HG02852 (cell line): ENCODE measurements around the gene PARD3.
A peak's percentile ranks its signal among the peaks of the same experiment; 100 is the strongest.
"Not testable (repeated sequence)": the region's sequence is repeated elsewhere in the genome, so short reads cannot be mapped to it uniquely, and the experiment has no call there.

Source experiments
- ATAC-seq: cut with Tn5 transposase; IDR thresholded peaks from one replicate; pipeline ENCODE4 v1.9.1; 2021; ENCODE audit warnings: mild to moderate bottlenecking, moderate library complexity; ENCODE audit not compliant: unreplicated experiment

PARD3 gene

GRCh38 chr10:34768972-34769330 lies 46.1 kb downstream of the PARD3 start:
- ATAC-seq, result no peak

GRCh38 chr10:34768261-34768971 lies 46.7 kb downstream of the PARD3 start:
- no peak for ATAC-seq

- no peak for ATAC-seq
Observed at GRCh38 chr10:34766811-34767494, 48.1 kb downstream of the PARD3 start.

GRCh38 chr10:34766266-34766600 lies 48.9 kb downstream of the PARD3 start:
- no peak for ATAC-seq

GRCh38 chr10:34764472-34764946 lies 50.6 kb downstream of the PARD3 start:
- ATAC-seq, result no peak

GRCh38 chr10:34762603-34763299 lies 52.3 kb downstream of the PARD3 start:
- ATAC-seq, result no peak

GRCh38 chr10:34762156-34762555 lies 52.9 kb downstream of the PARD3 start:
- ATAC-seq, result no peak

GRCh38 chr10:34761453-34761852 lies 53.6 kb downstream of the PARD3 start:
- ATAC-seq, result no peak

GRCh38 chr10:34760606-34761005 lies 54.5 kb downstream of the PARD3 start:
- no peak for ATAC-seq

- no peak for ATAC-seq
Observed at GRCh38 chr10:34759837-34760215, 55.3 kb downstream of the PARD3 start.

- no peak for ATAC-seq
Observed at GRCh38 chr10:34759161-34759836, 55.8 kb downstream of the PARD3 start.

GRCh38 chr10:34758447-34758996 lies 56.6 kb downstream of the PARD3 start:
- peak; percentile 55 for ATAC-seq

GRCh38 chr10:34757933-34758332 lies 57.2 kb downstream of the PARD3 start:
- no peak for ATAC-seq

- ATAC-seq, result not testable (repeated sequence)
Observed at GRCh38 chr10:34757181-34757580, 57.9 kb downstream of the PARD3 start.

- no peak for ATAC-seq
Observed at GRCh38 chr10:34756584-34756983, 58.5 kb downstream of the PARD3 start.

- no peak for ATAC-seq
Observed at GRCh38 chr10:34753014-34753757, 61.9 kb downstream of the PARD3 start.

- no peak for ATAC-seq
Observed at GRCh38 chr10:34751272-34751671, 63.8 kb downstream of the PARD3 start.

- ATAC-seq, result not testable (repeated sequence)
Observed at GRCh38 chr10:34750795-34751194, 64.3 kb downstream of the PARD3 start.

- no peak for ATAC-seq
Observed at GRCh38 chr10:34748767-34749166, 66.3 kb downstream of the PARD3 start.

- ATAC-seq, result no peak
Observed at GRCh38 chr10:34748357-34748756, 66.7 kb downstream of the PARD3 start.
